ENCODE data around the gene OR2M4. TPM values are rescaled to one million over a fixed set of nuclear protein-coding genes. Genes with fewer than 3 reads are reported as not detected.

Gene OR2M4
- total and polyA plus RNA-seq, 2 donors (not counting 1 experiment from before 2014, with no cell fraction given), result not detected

- ATAC-seq (ENCODE audit: low read depth), result no peak
- no peaks in the 10 kb centered on the region for H3K4me1 Mint-ChIP-seq
- CTCF ChIA-PET, result no interaction called here
These were observed 1.8 kb upstream of the OR2M4 start for GRCh38 chr1:248229360-248229908.

GRCh38 chr1:248239478-248239877 is 8.3 kb downstream of the OR2M4 start:
- H4K20me1 ChIP-seq (ENCODE audit: control insufficient read depth, insufficient read depth, low read length, poor library complexity, severe bottlenecking), result no peaks in the 10 kb centered on the region
- H3K79me2 ChIP-seq (ENCODE audit: control insufficient read depth, insufficient read depth, low read length), result no peaks in the 10 kb centered on the region
- no peak overlapping the region for H3K4me3 ChIP-seq (ENCODE audit: control extremely low read depth in 1 of 5, extremely low read depth in 1 of 5, insufficient read depth in 1 of 5, low read depth in 2 of 5, low read length in 4 of 5)
- H2AFZ ChIP-seq (ENCODE audit: insufficient read depth, low read depth, low read length, poor library complexity, severe bottlenecking), result no peak overlapping the region
- Mint-ChIP-seq H3K4me3 (no peak overlapping the region), H3K27me3 (peaks cover 20% of the 10 kb centered on the region), H3K27ac (no peak overlapping the region), H3K4me1 (peaks cover 2% of the 10 kb centered on the region), H3K9me3 (ENCODE audit: insufficient read depth) (no peaks in the 10 kb centered on the region)
- WGBS (ENCODE audit: insufficient coverage), result 96% methylated on average over 6 of the region's 9 CpGs
- H3K27ac ChIP-seq (ENCODE audit: low read length in 2 of 2), result no peak overlapping the region
- H3K36me3 ChIP-seq (replicated peaks in 1 of 2; ENCODE audit: control extremely low read depth in 1 of 2, control insufficient read depth in 1 of 2, extremely low read depth in 1 of 2, insufficient read depth in 2 of 2, low read length in 1 of 2), result no peaks in the 10 kb centered on the region
- TF ChIP-seq, protein P1, sequence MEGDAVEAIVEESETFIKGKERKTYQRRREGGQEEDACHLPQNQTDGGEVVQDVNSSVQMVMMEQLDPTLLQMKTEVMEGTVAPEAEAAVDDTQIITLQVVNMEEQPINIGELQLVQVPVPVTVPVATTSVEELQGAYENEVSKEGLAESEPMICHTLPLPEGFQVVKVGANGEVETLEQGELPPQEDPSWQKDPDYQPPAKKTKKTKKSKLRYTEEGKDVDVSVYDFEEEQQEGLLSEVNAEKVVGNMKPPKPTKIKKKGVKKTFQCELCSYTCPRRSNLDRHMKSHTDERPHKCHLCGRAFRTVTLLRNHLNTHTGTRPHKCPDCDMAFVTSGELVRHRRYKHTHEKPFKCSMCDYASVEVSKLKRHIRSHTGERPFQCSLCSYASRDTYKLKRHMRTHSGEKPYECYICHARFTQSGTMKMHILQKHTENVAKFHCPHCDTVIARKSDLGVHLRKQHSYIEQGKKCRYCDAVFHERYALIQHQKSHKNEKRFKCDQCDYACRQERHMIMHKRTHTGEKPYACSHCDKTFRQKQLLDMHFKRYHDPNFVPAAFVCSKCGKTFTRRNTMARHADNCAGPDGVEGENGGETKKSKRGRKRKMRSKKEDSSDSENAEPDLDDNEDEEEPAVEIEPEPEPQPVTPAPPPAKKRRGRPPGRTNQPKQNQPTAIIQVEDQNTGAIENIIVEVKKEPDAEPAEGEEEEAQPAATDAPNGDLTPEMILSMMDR (IDR thresholded peaks at IDR 0.05), result no peak
- no peak for TF ChIP-seq EZH2 (IDR thresholded peaks at IDR 0.05; ENCODE audit: borderline replicate concordance, insufficient read depth, low read depth, low read length, poor library complexity, severe bottlenecking)
- no peak overlapping the region for H3K9ac ChIP-seq (ENCODE audit: low read length)
- ChIA-PET CTCF (no interaction called here), POLR2A (no interaction called here)
- intact Hi-C loops (cut with micrococcal nuclease), result no loop called here
- H3K27me3 ChIP-seq (replicated peaks in 1 of 4; ENCODE audit: control extremely low read depth in 1 of 4, control insufficient read depth in 3 of 4, insufficient read depth in 4 of 4, low read length in 3 of 4), result peaks cover 0 to 8% (median 2%) of the 10 kb centered on the region in 4 experiments
- no peaks in the 10 kb centered on the region for H3K9me3 ChIP-seq (ENCODE audit: control extremely low read depth in 1 of 3, control insufficient read depth in 2 of 3, insufficient read depth in 1 of 3, low read length in 2 of 3)
- no peak overlapping the region for H3K4me2 ChIP-seq (replicated peaks; ENCODE audit: low read depth, low read length, poor library complexity, severe bottlenecking)
- DNase-seq (no peak), ATAC-seq (ENCODE audit: low read depth) (no peak)
- peaks cover 3 to 4% of the 10 kb centered on the region in 2 donors for H3K4me1 ChIP-seq (ENCODE audit: control insufficient read depth in 2 of 2, insufficient read depth in 2 of 2, low read length in 2 of 2)

More at GRCh38 chr1:248229360-248229908, 1.8 kb upstream of the OR2M4 start:
- Histone ChIP-seq H3K27me3 (replicated peaks in 1 of 4; ENCODE audit: control extremely low read depth in 1 of 4, control insufficient read depth in 3 of 4, insufficient read depth in 4 of 4, low read length in 3 of 4) (no peaks in the 10 kb centered on the region), H3K36me3 (replicated peaks in 1 of 2; ENCODE audit: control extremely low read depth in 1 of 2, control insufficient read depth in 1 of 2, extremely low read depth in 1 of 2, insufficient read depth in 2 of 2, low read length in 1 of 2) (no peaks in the 10 kb centered on the region), H3K4me2 (replicated peaks; ENCODE audit: low read depth, low read length, poor library complexity, severe bottlenecking) (no peak overlapping the region), H3K27ac (ENCODE audit: low read length in 2 of 2) (no peak overlapping the region), H2AFZ (ENCODE audit: insufficient read depth, low read depth, low read length, poor library complexity, severe bottlenecking) (no peak overlapping the region), H3K4me1 (ENCODE audit: control insufficient read depth in 2 of 2, insufficient read depth in 2 of 2, low read length in 2 of 2) (no peaks in the 10 kb centered on the region), H3K9me3 (ENCODE audit: control extremely low read depth in 1 of 3, control insufficient read depth in 2 of 3, insufficient read depth in 1 of 3, low read length in 2 of 3) (peaks cover 0 to 7% (median 3%) of the 10 kb centered on the region in 3 donors), H4K20me1 (ENCODE audit: control insufficient read depth, insufficient read depth, low read length, poor library complexity, severe bottlenecking) (no peaks in the 10 kb centered on the region), H3K9ac (ENCODE audit: low read length) (no peak overlapping the region), H3K79me2 (ENCODE audit: control insufficient read depth, insufficient read depth, low read length) (no peaks in the 10 kb centered on the region), H3K4me3 (ENCODE audit: control extremely low read depth in 1 of 5, extremely low read depth in 1 of 5, insufficient read depth in 1 of 5, low read depth in 2 of 5, low read length in 4 of 5) (no peak overlapping the region)
- TF ChIP-seq, protein P1 (IDR thresholded peaks at IDR 0.05), result no peak
- TF ChIP-seq EZH2 (IDR thresholded peaks at IDR 0.05; ENCODE audit: borderline replicate concordance, insufficient read depth, low read depth, low read length, poor library complexity, severe bottlenecking), result no peak
- WGBS (ENCODE audit: insufficient coverage), result 78% methylated on average over 6 of the region's 6 CpGs
- Mint-ChIP-seq H3K4me3 (no peak overlapping the region), H3K27me3 (no peaks in the 10 kb centered on the region), H3K9me3 (ENCODE audit: insufficient read depth) (peaks cover 5% of the 10 kb centered on the region), H3K27ac (no peak overlapping the region)
- no peak for DNase-seq
- POLR2A ChIA-PET, result no interaction called here
- intact Hi-C loops (cut with micrococcal nuclease), result no loop called here
